PC-3 (cell line): ENCODE results near the gene PPM1G. TPM values are rescaled to one million over a fixed set of nuclear protein-coding genes. Genes with fewer than 3 reads are reported as not detected.

Experiments
- ATAC-seq: fragments of 200-7000 bp; cut with Tn5 transposase; 2 replicates; pipeline ENCODE4 v1.9.1; 2020; ENCODE audit warnings: mild to moderate bottlenecking, moderate library complexity
- BruUV-seq: library from RNA; stranded (reverse); fragments of 400-500 nt; replicated peaks from 2 replicates; lab custom pipeline; 2021; lab: Mats Ljungman, UMichigan
- CTCF ChIA-PET: fragments of 300-600 bp; sonication (Branson Sonifier 250); formaldehyde crosslinking; loops from one replicate; lab custom pipeline; 2022; ENCODE audit warnings: antibody characterized with exemption; lab: Charles Lee
- POLR2A ChIA-PET: fragments of 300-600 bp; sonication (Branson Sonifier 250); formaldehyde crosslinking; loops from one replicate; lab custom pipeline; 2022; ENCODE audit warnings: antibody characterized with exemption; ENCODE audit not compliant: unreplicated experiment; lab: Charles Lee
- DNase-seq: peaks from one replicate; pipeline ENCODE4 v3.0.0-alpha.2; 2015
- H2AFZ ChIP-seq: fragments of 300-600 bp; sonication (generic); 2 replicates; pipeline ENCODE4 v1.6.0; 2016; ENCODE audit warnings: antibody characterized with exemption, low read length
- H3F3A ChIP-seq: fragments of 300-600 bp; sonication (generic); one replicate; pipeline ENCODE4 v1.6.0; 2017; ENCODE audit warnings: antibody characterized with exemption, low read length, control low read depth, mild to moderate bottlenecking; ENCODE audit not compliant: unreplicated experiment
- H3K27ac ChIP-seq: fragments of 300-600 bp; sonication (generic); 2 replicates; pipeline ENCODE4 v1.5.1; 2016; ENCODE audit warnings: mild to moderate bottlenecking, low read length
- H3K27me3 ChIP-seq: fragments of 300-600 bp; sonication (generic); 2 replicates; pipeline ENCODE4 v1.6.1; 2016; ENCODE audit warnings: low read length, mixed read lengths
- H3K36me3 ChIP-seq: fragments of 300-600 bp; sonication (generic); 2 replicates; pipeline ENCODE4 v1.6.1; 2016; ENCODE audit warnings: low read depth, mixed run types, low read length, mixed read lengths
- H3K4me1 ChIP-seq: fragments of 300-600 bp; sonication (generic); 2 replicates; pipeline ENCODE4 v1.5.1; 2016; ENCODE audit warnings: low read length; ENCODE audit not compliant: insufficient read depth
- H3K4me2 ChIP-seq: fragments of 300-600 bp; sonication (generic); 2 replicates; pipeline ENCODE4 v1.6.0; 2016; ENCODE audit warnings: low read length
- H3K4me3 ChIP-seq: fragments of 300-600 bp; sonication (generic); 2 replicates; pipeline ENCODE4 v1.5.1; 2016; ENCODE audit warnings: mild to moderate bottlenecking, low read length, mixed read lengths
- H3K79me2 ChIP-seq: fragments of 300-600 bp; sonication (generic); 2 replicates; pipeline ENCODE4 v1.6.1; 2017; ENCODE audit warnings: low read length, mixed read lengths
- H3K9ac ChIP-seq: fragments of 300-600 bp; sonication (generic); 2 replicates; pipeline ENCODE4 v1.6.0; 2016; ENCODE audit warnings: mild to moderate bottlenecking, low read length
- H3K9me2 ChIP-seq: fragments of 300-600 bp; sonication (generic); replicated peaks from 2 replicates; pipeline ENCODE4 v1.6.1; 2016; ENCODE audit warnings: mixed run types, low read length, mixed read lengths
- H3K9me3 ChIP-seq: fragments of 300-600 bp; sonication (generic); 2 replicates; pipeline ENCODE4 v1.6.1; 2016; ENCODE audit warnings: low read length, mixed read lengths
- H4K20me1 ChIP-seq: fragments of 300-600 bp; sonication (generic); 2 replicates; pipeline ENCODE4 v1.6.1; 2016; ENCODE audit warnings: low read length, mixed read lengths
- EZH2 ChIP-seq: fragments of 300-600 bp; sonication (generic); IDR thresholded peaks from one replicate; pipeline ENCODE4 v1.6.1; 2017; ENCODE audit warnings: antibody characterized with exemption, mild to moderate bottlenecking, low read length; ENCODE audit not compliant: unreplicated experiment
- EZH2phosphoT487 ChIP-seq: fragments of 300-600 bp; sonication (generic); IDR thresholded peaks from 2 replicates; pipeline ENCODE4 v1.6.1; 2018; ENCODE audit warnings: mild to moderate bottlenecking, antibody characterized with exemption, low read length, borderline replicate concordance
- intact Hi-C: fragments of 100-400 bp; cut with micrococcal nuclease; formaldehyde crosslinking; loops from 2 replicates; pipeline ENCODE4 v1.9.0; 2023
- total RNA-seq: library from RNA; depleted of rRNA; stranded (reverse); fragments of >200 nt; gene quantifications from 2 replicates; pipeline ENCODE4 v1.2.3, GENCODE V29; 2014
- TF ChIP-seq, protein P1 (sequence below): fragments of 300-600 bp; sonication (generic); conservative IDR thresholded peaks from 2 replicates; pipeline ENCODE4 v1.5.1; 2017; ENCODE audit warnings: antibody characterized with exemption, low read depth, mild to moderate bottlenecking, low read length

PPM1G gene
- total RNA-seq, 1 experiment from 2014 or later: 122 TPM

DNA sequence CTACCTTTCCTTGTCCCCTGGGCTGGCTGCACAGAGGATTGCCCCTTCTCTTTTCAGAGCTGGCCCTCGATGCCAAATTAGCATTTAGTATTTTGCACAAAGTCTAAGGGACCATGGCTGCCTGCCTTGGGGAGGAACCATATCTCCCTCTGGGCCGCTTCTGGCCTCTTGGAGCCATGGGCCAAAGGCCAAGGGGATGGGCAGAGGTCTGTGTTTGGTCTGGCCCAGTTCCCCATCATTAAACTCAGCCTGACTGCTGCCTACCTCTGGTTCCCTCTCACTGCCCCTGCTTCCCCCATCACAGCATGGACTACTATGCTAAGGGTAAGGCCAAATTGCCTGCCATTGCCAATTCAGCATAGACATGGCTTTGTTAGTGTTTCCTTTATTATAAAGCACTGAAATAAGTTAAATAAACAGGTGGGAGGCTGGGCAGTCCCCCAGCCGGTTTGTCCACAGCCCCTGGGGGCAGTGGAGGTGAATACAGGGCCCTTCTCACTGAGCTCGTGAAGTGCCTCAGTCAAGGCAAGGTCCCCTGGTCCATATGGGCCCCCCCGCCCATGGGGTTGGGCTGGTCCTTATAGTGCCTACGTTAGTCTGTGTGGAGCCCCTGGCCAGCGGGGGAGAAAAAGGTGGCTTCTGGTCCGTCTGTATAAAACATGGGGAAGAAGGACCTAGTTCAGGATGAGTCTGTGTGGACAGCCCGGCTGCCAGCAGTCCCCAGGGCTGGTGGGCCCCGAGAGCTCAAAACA lies 32.3 kb downstream of the PPM1G start:
- POLR2A ChIA-PET: no interaction called here
- CTCF ChIA-PET: no interaction called here
- no peaks in the 10 kb centered on the region for H3K9me3 ChIP-seq
- no peaks in the 10 kb centered on the region for H3F3A ChIP-seq
- TF ChIP-seq EZH2: no peak
- no peak for TF ChIP-seq EZH2phosphoT487
- TF ChIP-seq, protein P1, sequence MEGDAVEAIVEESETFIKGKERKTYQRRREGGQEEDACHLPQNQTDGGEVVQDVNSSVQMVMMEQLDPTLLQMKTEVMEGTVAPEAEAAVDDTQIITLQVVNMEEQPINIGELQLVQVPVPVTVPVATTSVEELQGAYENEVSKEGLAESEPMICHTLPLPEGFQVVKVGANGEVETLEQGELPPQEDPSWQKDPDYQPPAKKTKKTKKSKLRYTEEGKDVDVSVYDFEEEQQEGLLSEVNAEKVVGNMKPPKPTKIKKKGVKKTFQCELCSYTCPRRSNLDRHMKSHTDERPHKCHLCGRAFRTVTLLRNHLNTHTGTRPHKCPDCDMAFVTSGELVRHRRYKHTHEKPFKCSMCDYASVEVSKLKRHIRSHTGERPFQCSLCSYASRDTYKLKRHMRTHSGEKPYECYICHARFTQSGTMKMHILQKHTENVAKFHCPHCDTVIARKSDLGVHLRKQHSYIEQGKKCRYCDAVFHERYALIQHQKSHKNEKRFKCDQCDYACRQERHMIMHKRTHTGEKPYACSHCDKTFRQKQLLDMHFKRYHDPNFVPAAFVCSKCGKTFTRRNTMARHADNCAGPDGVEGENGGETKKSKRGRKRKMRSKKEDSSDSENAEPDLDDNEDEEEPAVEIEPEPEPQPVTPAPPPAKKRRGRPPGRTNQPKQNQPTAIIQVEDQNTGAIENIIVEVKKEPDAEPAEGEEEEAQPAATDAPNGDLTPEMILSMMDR: no peak
- peaks cover 24% of the 10 kb centered on the region for H3K4me1 ChIP-seq
- DNase-seq (no peak), ATAC-seq (no peak)
- H3K9ac ChIP-seq: no peak overlapping the region
- H3K36me3 ChIP-seq: peaks cover 31% of the 10 kb centered on the region; the same call in 1 of the 2 replicates
- intact Hi-C loops: no loop called here
- H3K79me2 ChIP-seq: peaks cover 15% of the 10 kb centered on the region
- H2AFZ ChIP-seq: no peak overlapping the region
- no peaks in the 10 kb centered on the region for H4K20me1 ChIP-seq
- H3K27me3 ChIP-seq: no peaks in the 10 kb centered on the region
- H3K4me3 ChIP-seq: no peak overlapping the region
- no peak overlapping the region for H3K4me2 ChIP-seq
- H3K9me2 ChIP-seq: no peaks in the 10 kb centered on the region
- no TSS peak for BruUV-seq
- no peak overlapping the region for H3K27ac ChIP-seq

DNA sequence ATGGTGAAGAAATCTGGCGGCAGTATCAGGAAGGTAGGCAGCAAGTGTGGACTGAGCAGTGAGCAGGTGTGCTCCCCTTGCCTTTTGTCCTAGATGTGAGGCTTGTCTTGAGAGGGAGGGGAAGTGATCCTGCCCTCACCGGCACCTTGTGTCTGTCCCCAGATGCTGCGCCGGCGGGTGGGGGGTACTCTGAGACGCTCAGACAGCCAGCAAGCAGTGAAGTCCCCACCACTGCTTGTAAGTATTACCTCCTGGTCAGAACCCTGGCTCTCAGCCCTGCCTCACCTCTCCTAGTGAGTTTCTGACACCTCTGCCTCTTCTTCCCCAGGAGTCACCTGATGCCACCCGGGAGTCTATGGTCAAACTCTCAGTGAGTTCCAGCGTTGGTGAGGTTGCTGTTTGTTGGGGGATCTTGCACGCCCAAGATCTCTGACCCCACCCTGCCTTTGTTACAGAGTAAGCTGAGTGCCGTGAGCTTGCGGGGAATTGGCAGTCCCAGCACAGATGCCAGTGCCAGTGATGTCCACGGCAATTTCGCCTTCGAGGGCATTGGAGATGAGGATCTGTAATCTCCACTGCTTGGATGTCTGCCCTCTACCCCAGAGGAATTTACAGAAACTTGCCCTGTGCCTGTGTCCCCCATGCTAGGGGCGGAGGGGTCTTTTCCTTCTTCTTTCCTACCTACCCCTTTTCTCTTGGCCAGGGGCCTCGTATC lies 33.1 kb downstream of the PPM1G start:
- no TSS peak for BruUV-seq
- CTCF ChIA-PET: no interaction called here
- Histone ChIP-seq H3F3A (no peaks in the 10 kb centered on the region), H3K9me3 (no peaks in the 10 kb centered on the region), H3K27me3 (no peaks in the 10 kb centered on the region), H3K4me1 (peaks cover 31% of the 10 kb centered on the region), H3K4me2 (no peak overlapping the region), H3K27ac (no peak overlapping the region), H2AFZ (no peak overlapping the region), H3K9ac (no peak overlapping the region), H4K20me1 (no peaks in the 10 kb centered on the region), H3K4me3 (no peak overlapping the region), H3K9me2 (no peaks in the 10 kb centered on the region), H3K79me2 (peaks cover 23% of the 10 kb centered on the region), H3K36me3 (peaks cover 31% of the 10 kb centered on the region; the same call in 1 of the 2 replicates)
- ATAC-seq: no peak
- intact Hi-C loops: no loop called here
- TF ChIP-seq, protein P1: no peak
- TF ChIP-seq EZH2 (no peak), EZH2phosphoT487 (no peak)
- no peak for DNase-seq
- POLR2A ChIA-PET: no interaction called here
